HG03280 (cell line): ENCODE measurements around the gene OSBPL9.
"Not testable (repeated sequence)": the region's sequence is repeated elsewhere in the genome, so short reads cannot be mapped to it uniquely, and the experiment has no call there.

Experiments
- ATAC-seq: cut with Tn5 transposase; IDR thresholded peaks from one replicate; pipeline ENCODE4 v1.9.1; 2021; ENCODE audit warnings: mild to moderate bottlenecking, moderate library complexity; ENCODE audit not compliant: unreplicated experiment

Gene OSBPL9

DNA sequence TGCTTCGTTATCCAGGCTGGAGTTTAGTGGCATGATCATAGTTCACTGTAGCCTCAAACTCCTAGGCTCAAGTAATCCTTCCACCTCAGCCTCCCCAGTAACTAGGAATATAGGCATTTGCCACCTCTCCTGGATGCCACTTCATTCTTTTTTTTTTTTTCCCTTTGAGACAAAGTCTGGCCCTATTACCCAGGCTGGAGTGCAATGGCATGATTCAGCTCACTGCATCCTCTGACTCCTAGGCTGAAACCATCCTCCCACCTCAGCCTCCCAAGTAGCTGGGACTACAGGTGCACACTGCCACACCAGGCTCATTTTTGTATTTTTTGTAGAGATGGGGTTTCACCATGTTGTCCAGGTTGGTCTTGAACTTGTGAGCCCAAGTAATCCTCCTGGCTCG, 19.3 kb downstream of the OSBPL9 start:
- ATAC-seq: no peak

DNA sequence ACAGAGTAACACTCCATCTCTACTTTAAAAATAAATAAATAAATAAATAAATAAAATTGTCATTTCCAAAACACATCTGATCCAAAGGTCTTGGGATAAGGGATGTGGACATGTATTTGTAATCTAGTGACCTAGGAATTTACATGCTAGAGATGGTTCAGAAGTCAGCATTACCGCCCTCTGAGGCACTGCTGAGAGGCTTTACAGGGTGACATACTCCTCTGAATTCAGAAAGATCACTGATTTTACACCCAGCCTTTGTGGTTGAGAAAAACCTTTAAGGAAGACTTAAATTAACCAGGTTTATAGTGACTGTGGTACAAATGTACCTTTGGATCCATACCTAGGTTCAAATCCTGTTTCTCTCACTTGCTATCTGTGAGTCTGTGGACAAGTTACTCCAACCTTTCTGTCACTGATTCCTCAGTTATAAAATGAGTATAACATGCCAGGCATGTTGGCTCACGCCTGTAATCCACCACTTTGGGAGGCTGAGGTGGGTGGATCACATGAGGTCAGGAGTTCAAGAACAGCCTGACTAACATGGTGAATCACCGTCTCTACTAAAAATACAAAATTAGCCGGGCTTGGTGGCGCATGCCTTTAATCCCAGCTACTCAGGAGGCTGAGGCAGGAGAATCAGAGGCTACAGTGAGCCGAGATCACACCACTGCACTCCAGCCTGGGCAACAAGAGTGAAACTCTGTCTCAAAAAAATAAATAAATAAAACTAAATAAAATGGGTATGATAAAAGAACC, 20.1 kb downstream of the OSBPL9 start:
- no peak for ATAC-seq

DNA sequence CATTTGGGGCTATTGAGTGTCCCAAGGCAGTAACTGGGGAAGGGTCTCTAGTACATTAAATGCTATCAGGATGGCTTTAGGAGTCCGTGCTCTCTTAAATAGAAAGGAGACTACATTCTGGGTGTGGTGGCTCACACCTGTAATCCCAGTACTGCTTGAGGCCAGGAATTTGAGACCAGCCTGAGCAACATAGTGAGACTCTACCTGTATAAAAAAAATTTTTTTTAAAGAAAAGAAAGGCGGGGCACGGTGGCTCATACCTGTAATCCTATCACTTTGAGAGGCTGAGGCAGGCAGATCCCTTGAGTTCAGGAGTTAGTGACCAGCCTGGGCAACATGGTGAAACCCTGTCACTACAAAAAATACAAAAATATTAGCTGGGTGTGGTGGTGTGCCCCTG, 21.5 kb downstream of the OSBPL9 start:
- no peak for ATAC-seq

DNA sequence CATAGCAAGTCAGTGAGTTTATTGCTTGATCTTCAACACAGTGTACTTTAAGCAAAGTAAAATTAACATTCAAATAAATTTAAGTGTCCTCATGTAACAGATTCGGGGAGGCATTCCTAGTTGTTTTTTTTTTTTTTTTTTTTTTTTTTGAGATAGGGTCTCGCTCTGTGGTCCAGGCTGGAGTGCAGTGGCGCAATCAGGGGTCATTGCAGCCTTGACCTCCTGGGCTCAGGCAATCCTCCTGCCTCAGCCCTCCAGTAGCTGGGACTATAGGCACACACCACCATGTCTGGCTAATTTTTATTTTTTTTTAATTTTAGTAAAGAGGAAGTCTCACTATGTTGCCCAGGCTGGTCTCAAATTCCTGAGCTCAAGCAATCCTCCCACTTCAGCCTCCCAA, 22.8 kb downstream of the OSBPL9 start:
- ATAC-seq: no peak

DNA sequence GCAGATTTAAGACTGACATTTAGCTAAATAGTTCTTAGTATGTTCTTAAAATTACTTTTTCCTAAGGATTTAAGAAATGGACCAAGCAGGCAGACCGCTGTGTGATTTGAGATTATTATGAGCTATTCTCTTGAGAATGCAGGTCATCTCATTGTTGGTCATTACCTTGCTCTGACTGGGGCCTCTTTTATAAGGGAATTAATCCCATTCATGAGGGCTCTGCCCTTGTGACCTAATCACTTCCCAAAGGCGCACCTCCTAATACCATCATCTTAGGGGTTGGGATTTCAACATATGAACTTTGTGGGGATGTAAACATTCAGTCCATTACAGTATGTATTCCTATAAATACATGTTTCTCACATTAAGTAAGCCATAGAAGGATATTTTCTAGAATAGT, 24.2 kb downstream of the OSBPL9 start:
- ATAC-seq: no peak

DNA sequence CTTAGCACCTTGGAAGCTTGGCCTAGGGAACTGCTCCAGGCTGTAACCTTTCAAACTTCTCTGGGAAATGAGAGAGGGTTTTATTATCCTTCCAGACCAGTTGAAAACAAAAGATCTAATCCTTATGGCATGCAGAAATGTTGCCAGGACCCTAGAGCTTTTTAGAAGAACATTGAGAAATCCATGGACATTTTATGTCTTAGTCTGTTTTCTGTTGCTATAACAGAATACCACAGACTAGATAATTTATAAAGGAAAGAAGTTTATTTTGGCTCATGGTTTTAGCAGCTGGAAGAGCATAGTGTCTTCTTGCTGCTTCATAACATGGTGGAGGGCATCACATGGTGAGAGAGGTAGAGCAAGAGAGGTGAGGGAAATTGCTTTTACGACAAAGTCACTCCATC, 25.8 kb downstream of the OSBPL9 start:
- no peak for ATAC-seq

DNA sequence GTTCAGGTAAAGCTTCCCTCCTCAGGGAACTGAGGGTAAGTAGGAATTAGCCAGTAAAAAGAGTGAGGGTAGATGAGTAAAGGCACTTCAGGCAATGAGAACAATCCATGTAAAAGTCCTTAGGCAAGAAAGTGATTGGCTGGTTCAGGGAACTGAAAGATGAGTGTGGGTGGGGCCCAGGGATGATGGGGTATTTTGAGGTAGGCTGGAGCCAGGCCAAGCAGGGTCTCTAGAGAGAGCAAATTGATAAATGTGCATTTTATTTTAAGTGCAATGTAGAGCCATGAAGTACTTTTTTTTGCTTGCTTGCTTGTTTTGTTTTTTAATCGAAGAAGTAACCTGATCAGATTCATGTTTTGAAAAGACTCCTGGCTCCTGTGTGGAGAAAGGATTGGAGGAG, 26.5 kb downstream of the OSBPL9 start:
- no peak for ATAC-seq

DNA sequence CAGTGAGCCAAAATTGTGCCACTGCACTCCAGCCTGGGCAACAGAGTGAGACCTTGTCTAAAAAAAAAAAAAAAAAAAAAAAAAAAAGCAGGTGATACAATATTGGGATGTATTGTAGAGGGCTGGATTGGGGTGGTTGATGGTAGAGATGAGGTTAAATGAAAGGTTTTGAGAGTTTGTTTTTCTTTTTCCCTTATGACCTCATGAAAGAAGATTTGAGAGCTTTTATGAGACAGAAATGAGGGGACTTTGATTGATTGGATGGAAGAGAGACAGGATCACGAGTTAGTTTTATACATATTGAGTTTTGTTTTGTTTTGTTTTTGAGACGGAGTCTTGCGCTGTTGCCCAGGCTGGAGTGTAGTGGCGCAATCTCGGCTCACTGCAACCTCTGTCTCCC, 27.1 kb downstream of the OSBPL9 start:
- ATAC-seq: no peak

DNA sequence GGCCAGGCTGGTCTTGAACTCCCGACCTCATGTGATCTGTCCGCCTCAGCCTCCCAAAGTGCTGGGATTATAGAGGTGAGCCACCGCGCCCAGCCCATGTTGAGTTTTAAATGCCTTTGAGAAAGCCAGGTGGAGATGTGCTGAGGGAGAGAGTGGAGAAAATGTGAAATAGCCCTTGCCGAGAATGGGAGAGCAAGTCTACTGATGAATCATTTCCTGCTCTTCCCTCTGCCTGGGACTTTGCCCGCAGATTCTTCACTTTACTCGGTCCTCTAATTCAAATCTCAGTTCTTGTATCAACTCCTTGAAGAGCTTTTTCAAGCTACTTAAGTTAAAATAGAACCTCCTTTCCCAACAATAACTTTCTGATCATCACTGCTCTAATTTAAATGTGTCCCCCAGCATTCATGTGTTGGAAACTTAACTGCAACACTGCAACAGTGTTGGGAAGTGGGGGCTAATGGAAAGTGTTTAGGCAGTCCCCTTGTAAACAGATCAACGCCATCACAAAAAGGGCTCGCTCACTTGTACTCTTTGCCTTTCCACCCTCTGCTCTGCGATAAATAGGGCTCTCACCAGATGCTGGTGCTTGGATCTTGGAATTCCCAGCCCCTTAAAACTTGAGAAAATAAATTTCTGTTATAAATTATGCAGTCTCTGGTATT, 27.8 kb downstream of the OSBPL9 start:
- no peak for ATAC-seq

DNA sequence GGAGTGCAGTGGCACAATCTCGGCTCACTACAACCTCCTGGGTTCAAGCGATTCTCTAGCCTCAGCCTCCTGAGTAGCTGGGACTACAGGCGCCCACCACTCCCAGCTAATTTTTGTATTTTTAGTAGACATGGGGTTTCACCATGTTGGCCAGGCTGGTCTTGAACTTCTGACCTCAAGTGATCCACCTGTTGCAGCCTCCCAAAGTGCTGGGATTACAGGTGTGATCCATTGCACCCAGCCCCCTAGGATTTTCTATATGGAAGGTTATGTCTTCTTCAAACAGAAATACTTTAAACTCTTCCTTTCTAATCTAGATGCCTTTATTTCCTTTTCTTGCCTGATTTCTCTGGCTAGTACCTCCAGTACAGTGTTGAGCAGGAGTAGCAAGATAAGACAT, 29.7 kb downstream of the OSBPL9 start:
- ATAC-seq: not testable (repeated sequence)

DNA sequence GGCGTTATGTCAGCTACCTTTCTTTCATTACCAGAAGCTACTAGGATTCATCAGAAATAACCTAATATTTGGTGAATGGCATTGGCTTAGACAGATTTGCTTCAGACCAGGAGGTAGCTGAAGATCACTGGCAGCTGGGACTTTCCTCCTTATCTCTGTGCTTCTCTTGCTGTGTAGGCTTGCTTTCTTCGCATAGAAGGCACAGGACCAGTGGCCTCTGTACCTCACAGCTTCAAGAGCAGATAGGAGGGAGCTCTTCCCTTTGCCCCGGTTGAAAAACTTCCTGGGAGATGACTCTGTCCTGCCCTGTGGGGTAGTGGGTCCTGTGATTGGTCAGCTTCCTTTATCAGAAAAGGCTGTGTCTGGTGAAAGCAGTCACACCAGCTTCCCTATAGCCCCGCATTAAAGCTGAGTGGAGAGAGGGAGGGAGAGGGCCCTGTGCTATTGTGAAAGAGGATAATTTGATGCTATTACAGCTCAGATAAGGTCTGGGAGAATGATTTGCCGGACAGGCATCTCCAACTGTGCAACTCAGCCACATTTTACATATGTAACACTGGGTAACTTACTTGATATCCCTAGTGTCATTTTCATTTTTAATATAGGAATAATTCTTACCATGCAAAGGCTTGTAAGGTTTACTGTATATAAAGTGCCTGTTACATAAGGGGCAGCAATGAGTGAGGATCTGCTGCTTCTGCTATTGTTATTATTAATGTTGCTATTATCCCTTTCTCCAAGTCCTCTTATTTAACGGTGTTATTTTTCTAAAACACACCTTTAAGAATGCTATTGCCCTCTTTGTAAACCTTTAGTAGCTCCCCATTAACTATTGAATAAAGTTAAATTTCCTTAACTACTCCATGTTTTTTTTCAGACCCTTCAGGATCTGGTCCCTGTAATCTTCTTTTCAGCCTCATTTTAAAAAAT, 31.6 kb downstream of the OSBPL9 start:
- no peak for ATAC-seq

DNA sequence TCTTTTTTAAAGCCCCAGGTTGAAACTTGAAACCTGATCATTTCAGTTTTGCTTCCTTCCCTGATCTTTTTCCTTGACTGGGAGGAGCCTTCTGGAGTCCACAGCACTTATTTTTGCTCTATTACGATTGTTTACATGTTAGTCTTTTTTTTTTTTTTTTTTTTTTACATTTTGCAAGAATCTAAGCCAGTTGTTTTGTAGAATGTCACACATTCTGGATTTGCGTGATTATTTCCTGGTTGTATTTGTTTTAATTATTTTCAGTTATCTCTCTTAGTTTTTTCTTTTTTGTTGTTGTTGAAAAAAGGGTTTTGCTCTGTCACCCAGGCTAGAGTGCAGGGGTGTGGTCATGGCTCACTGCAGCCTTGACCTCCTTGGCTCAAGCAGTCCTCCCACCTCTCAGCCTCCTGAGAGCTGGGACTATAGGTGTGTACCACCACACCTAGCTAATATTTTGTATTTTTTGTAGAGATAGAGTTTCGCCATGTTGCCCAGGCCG, 32.8 kb downstream of the OSBPL9 start:
- ATAC-seq: no peak

DNA sequence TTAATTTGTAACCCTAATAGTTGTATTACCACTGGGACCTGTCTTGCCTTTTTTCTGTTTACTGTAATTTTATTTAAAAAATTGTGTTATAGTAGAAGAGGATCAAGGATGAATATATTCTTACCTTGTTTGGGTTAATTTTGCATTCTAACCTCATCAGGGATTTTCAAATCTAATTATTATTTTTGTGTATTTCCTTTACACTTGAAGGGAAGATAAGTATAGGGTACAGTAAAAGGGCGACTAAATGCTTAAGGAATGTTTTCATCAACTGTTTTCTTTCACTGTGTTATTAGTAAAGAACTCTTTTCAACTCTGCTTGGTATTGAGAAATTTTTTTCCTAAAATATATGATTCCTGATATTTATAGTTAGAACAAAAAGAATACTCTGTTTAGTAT, 33.3 kb downstream of the OSBPL9 start:
- no peak for ATAC-seq

DNA sequence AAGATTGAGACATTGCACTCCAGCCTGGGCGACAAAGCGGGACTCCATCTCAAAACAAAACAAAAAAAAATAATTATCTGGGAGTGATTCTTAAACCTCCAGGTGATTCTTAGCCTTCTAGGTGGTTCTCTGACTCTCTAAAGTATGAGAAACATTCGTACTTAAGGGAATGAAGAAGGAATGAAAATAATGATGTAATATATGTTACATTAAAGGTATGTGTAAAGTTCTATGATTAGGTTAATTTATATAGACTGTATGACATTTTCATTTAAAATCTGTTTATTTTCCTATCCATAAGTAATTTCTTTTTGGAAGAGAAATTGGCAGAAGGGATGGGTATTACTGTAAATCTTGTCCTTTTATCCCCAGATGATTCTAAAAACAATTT, 34.7 kb downstream of the OSBPL9 start:
- no peak for ATAC-seq

DNA sequence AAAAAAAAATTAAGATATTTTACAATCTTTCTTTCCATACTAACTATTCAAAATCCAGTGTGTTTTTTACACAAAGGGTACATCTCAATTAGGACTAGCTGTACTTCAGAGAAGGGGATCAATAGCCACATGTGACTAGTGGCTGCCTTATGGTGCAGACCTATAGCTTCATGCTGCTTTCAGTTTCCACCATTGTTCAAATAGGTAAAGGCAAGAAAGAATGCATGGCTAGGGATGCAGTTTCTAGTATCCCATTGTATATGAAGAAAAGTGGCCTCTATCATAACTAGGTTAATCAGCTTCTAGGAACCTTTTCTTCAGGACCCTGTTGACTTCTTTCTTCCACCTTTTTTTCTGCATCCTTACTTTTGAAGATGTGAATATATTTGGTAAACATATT, 35.7 kb downstream of the OSBPL9 start:
- ATAC-seq: no peak

DNA sequence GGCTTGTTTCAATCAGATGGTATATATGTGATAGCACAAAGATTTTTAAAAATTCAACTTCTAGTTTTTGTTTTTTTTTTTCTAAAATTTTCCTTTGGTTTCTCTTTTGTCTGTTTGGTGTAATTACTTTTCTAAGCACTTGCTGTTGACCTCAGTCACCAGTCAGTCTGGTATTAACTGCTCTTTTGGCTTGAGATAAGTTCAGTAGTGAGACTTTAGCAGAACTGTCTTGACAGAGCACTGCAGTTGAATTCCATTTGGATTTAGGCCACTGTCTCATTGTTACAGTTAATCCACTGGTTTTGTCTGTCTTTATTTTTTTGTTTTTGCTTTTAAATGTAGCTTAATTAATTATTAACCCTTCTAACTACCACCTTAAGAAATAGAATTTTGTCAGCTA, 36.2 kb downstream of the OSBPL9 start:
- no peak for ATAC-seq

DNA sequence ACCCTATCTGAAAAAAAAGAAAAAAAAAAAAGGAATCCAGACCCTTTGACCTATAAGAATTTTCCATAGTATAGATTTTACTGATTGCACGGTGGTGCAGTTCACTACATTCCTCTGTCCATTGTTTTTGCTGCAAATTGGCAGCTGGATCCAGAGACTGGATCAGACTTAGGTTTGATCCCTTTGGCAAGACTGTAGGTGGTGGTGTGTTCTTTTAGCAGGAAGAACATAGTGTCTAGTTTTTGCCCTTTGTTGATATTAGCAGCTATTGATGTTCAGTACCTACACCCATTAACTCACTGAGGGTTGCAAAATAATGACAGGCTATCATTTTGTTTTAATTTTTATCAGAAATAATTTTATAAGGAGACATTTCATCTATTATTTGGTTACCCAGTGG, 37.1 kb downstream of the OSBPL9 start:
- ATAC-seq: no peak

DNA sequence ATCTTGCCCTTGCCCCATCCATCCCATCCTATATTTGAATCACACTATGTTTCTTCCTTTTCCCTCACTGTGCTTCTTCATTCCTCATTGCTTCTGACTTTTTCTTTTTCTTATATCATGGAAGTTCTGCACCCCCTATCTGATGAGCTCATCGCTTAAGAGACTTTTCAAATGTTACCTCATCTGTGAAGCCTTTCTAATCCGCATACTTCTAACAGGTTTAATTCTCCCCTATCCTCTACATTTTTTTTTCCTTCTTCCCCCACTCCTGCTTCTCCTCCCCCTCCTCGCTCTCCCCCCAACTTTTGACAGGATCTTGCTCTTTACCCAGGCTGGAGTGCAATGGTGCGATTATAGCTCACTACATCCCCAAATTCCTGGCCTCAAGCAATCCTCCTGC, 39.5 kb downstream of the OSBPL9 start:
- ATAC-seq: no peak

DNA sequence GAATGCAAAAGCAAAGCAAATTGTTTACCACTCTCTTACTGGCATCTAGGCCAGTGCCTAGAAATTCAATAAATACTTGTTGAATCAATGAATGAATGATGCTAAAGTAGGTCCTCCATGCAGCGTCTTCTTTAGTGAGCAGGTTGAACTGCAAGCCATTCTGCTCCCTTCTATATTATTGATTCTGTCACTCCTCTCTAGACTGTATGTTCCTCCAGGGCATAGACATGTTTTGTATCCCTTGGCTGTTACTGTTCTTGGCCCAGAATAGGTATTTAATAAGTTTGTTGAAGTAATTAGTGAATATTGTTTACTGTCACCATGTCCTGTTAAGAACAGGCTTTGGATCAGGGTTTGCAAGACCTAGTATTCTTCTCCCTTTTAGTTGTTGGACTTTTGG, 43.7 kb downstream of the OSBPL9 start:
- ATAC-seq: no peak

DNA sequence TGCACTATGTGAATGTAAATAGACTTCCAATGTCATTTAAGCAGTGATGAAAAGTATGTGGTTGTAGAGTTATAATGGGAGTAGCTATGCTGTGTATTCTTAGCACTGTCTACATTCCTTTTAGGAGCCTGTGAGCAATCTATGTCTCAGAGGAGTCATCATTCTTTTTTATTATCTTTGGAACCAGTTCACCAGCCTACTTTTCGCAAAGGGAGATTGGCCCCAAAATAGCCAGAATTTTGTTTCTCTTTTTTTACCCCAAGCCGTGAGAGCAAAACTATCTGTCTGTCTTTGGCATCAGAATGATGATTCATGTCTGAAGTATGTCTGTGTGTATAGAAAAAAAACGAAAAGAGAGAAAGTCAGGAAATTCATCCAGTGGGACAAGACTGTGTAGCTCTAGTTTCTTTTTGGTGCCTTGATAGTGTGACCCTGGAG, 44.2 kb downstream of the OSBPL9 start:
- no peak for ATAC-seq

DNA sequence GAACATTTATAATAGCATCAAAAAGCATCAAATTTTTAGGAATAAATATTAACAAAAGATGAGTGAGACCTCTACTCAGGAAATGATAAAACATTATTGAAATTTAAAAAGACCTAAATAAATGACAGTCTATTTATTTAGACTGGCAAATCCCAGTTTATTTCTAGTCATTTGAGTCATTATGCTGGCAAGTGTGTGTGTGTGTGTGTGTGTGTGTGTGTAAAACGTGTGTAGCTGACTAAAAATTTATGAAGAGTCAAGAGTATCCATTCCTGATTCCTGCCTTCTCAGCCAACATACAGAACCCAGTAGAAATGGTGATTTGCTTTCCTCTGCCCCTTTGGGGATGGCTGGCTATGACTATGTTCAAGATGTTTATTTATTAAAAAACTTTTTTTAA, 46.2 kb downstream of the OSBPL9 start:
- no peak for ATAC-seq
